K562 (cell line): ENCODE results near the gene SSU72. TPM values are rescaled to one million over a fixed set of nuclear protein-coding genes. Genes with fewer than 3 reads are reported as not detected.

Experiments used
- CCNT2 ChIP-seq: IDR thresholded peaks from 2 replicates; pipeline ENCODE4 v1.6.1; 2011; ENCODE audit warnings: borderline replicate concordance, low read depth, mild to moderate bottlenecking, moderate library complexity, mixed read lengths, low read length; ENCODE audit not compliant: insufficient read length; ENCODE audit errors: extremely low read depth
- ESRRA ChIP-seq: fragments of 450-650 bp; IDR thresholded peaks from 2 replicates; pipeline ENCODE4 v1.6.1; 2014; ENCODE audit warnings: low read depth, mild to moderate bottlenecking, moderate library complexity, borderline replicate concordance
- FOXA1 ChIP-seq: fragments of 450-650 bp; IDR thresholded peaks from 2 replicates; pipeline ENCODE4 v1.6.1; 2016; ENCODE audit warnings: mild to moderate bottlenecking, borderline replicate concordance
- HDAC1 ChIP-seq, 2 experiments: fragments of 450-650 bp; IDR thresholded peaks; 2 replicates each; pipeline ENCODE4 v1.6.1; 2016 to 2017; ENCODE audit warnings: inconsistent platforms in 1 of 2, mild to moderate bottlenecking in 1 of 2, moderate library complexity in 1 of 2
- LEF1 ChIP-seq: fragments of 450-650 bp; IDR thresholded peaks from 2 replicates; pipeline ENCODE4 v1.6.1; 2016; ENCODE audit warnings: mild to moderate bottlenecking
- NEUROD1 ChIP-seq: fragments of 150-350 bp; IDR thresholded peaks from 2 replicates; pipeline ENCODE4 v1.6.1; 2014; ENCODE audit warnings: borderline replicate concordance, low read length, low read depth; ENCODE audit not compliant: partially characterized antibody
- NUFIP1 ChIP-seq: fragments of 450-650 bp; IDR thresholded peaks from 2 replicates; pipeline ENCODE4 v1.6.1; 2018; ENCODE audit not compliant: partially characterized antibody
- RBFOX2 ChIP-seq: fragments of 200-400 bp; formaldehyde crosslinking; IDR thresholded peaks from 2 replicates; pipeline ENCODE4 v1.6.1; 2017; ENCODE audit warnings: low read depth, mild to moderate bottlenecking, low read length, moderate library complexity
- RBM14 ChIP-seq: fragments of 200-400 bp; formaldehyde crosslinking; IDR thresholded peaks from 2 replicates; pipeline ENCODE4 v1.6.1; 2018; ENCODE audit warnings: low read depth, mild to moderate bottlenecking, low read length, moderate library complexity, borderline replicate concordance; ENCODE audit not compliant: insufficient read depth
- RBM22 ChIP-seq: fragments of 200-400 bp; formaldehyde crosslinking; IDR thresholded peaks from 2 replicates; pipeline ENCODE4 v1.6.1; 2018; ENCODE audit warnings: low read length, low read depth; ENCODE audit not compliant: poor library complexity, severe bottlenecking
- STAG1 ChIP-seq: sonication (generic); formaldehyde crosslinking; IDR thresholded peaks from 2 replicates; pipeline ENCODE4 v1.5.0; 2020; ENCODE audit warnings: missing genetic modification reagents, borderline replicate concordance
- ZKSCAN1 ChIP-seq: fragments of 150-350 bp; IDR thresholded peaks from 2 replicates; pipeline ENCODE4 v1.6.1; 2016; ENCODE audit warnings: low read depth, low read length
- ZNF121 ChIP-seq: sonication (generic); formaldehyde crosslinking; conservative IDR thresholded peaks from 2 replicates; pipeline ENCODE4 v1.8.0; 2022; ENCODE audit warnings: missing genetic modification reagents
- ZNF707 ChIP-seq: fragments of 250-450 bp; sonication (Bioruptor Pico); conservative IDR thresholded peaks from 2 replicates; pipeline ENCODE4 v1.8.0; 2022; ENCODE audit warnings: inconsistent platforms, mild to moderate bottlenecking, moderate library complexity
- polyA plus RNA-seq, 8 experiments: library from polyadenylated mRNA; depleted of rRNA in 4 of 8; stranded (reverse) in 5 of 8; unstranded in 3 of 8; fragments of >200 nt; fragmentation: Nextera tagmentation in 2 of 8; fragmentation: Illumina TruSeq in 1 of 8; extraction: Ambion mirVana in 2 of 8; extraction: Trizol in 1 of 8; gene quantifications; 2 replicates each; pipeline versions ENCODE4 v1.2.1 to v1.2.3, GENCODE V29; 2011 to 2014; ENCODE audit warnings: inconsistent platforms in 1 of 8, missing spikeins in 1 of 8
- total RNA-seq, 7 experiments: library from RNA; depleted of rRNA in 6 of 7; stranded (reverse); fragments of >200 nt in 6 of 7; fragmentation: Illumina TruSeq in 2 of 7; extraction: Trizol in 2 of 7; gene quantifications; 2 replicates each; pipeline versions ENCODE4 v1.2.1 to v1.2.3, GENCODE V29; 2011 to 2021; ENCODE audit warnings: low replicate concordance in 1 of 7
- TF ChIP-seq, protein P1 (sequence below): fragments of 450-650 bp; IDR thresholded peaks from 2 replicates; pipeline ENCODE4 v1.6.1; 2016; ENCODE audit warnings: mild to moderate bottlenecking
- TF ChIP-seq, protein P2 (sequence below): fragments of 250-450 bp; sonication (Bioruptor Pico); IDR thresholded peaks from 2 replicates; pipeline ENCODE4 v1.5.0; 2020; ENCODE audit warnings: mild to moderate bottlenecking
- TF ChIP-seq, protein P3 (sequence below): fragments of 250-450 bp; sonication (Bioruptor Pico); IDR thresholded peaks from 2 replicates; pipeline ENCODE4 v1.5.0; 2022; ENCODE audit warnings: mild to moderate bottlenecking
- TF ChIP-seq, protein P4 (sequence below): fragments of 250-450 bp; sonication (Bioruptor Pico); IDR thresholded peaks from 2 replicates; pipeline ENCODE4 v1.5.1; 2021; ENCODE audit warnings: mild to moderate bottlenecking
- TF ChIP-seq, protein P5 (sequence below): fragments of 250-450 bp; sonication (Bioruptor Pico); IDR thresholded peaks from 2 replicates; pipeline ENCODE4 v1.5.0; 2021

The SSU72 gene
- total and polyA plus RNA-seq, 9 of the 15 experiments (the other 6 are each of a cell fraction or from before 2014, with no cell fraction given), result 70.8 to 201 (median 94.6) TPM

DNA sequence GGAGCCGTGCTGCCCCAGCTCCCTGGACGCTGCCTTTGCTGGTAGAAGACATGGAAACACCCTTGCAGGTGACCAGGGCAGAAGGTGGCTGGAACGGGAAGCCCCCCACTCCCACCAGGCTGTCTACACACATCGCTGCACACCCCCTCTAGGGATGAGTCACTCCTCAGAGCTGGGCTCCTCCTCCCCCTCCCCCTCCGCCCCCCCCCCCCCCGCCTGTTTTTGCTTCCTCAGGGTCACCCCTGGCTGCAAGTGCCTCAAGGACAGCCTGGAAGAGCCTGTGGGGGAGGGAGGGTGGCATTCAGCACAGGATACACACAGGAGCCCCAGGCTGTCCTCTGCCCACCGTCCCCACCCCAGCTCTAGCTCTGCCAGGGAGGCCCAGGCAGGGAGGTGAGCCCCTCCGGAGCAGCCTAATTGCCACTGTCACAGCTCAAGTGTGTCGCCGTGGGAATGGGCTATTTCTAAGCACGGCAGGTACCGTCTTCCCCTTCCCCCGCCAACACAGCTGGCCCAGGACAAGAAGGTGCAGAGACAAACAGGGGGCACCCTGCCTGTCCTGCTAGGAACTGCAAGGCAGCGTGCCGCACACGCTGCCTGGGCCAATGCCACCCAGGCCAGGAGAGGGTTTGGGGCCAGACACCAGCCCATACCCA, 22.7 kb upstream of the SSU72 start (continued):
- TF ChIP-seq, protein P1, sequence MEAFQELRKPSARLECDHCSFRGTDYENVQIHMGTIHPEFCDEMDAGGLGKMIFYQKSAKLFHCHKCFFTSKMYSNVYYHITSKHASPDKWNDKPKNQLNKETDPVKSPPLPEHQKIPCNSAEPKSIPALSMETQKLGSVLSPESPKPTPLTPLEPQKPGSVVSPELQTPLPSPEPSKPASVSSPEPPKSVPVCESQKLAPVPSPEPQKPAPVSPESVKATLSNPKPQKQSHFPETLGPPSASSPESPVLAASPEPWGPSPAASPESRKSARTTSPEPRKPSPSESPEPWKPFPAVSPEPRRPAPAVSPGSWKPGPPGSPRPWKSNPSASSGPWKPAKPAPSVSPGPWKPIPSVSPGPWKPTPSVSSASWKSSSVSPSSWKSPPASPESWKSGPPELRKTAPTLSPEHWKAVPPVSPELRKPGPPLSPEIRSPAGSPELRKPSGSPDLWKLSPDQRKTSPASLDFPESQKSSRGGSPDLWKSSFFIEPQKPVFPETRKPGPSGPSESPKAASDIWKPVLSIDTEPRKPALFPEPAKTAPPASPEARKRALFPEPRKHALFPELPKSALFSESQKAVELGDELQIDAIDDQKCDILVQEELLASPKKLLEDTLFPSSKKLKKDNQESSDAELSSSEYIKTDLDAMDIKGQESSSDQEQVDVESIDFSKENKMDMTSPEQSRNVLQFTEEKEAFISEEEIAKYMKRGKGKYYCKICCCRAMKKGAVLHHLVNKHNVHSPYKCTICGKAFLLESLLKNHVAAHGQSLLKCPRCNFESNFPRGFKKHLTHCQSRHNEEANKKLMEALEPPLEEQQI, result no peak
- no peak for TF ChIP-seq RBM22
- TF ChIP-seq ZNF121 (CRISPR knock-in tag), result no peak
- TF ChIP-seq, protein P2, sequence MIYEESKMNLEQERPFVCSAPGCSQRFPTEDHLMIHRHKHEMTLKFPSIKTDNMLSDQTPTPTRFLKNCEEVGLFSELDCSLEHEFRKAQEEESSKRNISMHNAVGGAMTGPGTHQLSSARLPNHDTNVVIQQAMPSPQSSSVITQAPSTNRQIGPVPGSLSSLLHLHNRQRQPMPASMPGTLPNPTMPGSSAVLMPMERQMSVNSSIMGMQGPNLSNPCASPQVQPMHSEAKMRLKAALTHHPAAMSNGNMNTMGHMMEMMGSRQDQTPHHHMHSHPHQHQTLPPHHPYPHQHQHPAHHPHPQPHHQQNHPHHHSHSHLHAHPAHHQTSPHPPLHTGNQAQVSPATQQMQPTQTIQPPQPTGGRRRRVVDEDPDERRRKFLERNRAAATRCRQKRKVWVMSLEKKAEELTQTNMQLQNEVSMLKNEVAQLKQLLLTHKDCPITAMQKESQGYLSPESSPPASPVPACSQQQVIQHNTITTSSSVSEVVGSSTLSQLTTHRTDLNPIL, result no peak
- no peak for TF ChIP-seq CCNT2
- TF ChIP-seq, protein P3, sequence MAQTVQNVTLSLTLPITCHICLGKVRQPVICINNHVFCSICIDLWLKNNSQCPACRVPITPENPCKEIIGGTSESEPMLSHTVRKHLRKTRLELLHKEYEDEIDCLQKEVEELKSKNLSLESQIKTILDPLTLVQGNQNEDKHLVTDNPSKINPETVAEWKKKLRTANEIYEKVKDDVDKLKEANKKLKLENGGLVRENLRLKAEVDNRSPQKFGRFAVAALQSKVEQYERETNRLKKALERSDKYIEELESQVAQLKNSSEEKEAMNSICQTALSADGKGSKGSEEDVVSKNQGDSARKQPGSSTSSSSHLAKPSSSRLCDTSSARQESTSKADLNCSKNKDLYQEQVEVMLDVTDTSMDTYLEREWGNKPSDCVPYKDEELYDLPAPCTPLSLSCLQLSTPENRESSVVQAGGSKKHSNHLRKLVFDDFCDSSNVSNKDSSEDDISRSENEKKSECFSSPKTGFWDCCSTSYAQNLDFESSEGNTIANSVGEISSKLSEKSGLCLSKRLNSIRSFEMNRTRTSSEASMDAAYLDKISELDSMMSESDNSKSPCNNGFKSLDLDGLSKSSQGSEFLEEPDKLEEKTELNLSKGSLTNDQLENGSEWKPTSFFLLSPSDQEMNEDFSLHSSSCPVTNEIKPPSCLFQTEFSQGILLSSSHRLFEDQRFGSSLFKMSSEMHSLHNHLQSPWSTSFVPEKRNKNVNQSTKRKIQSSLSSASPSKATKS, result no peak
- TF ChIP-seq LEF1, result peak; percentile 54
- TF ChIP-seq ESRRA, result peak; percentile 80
- TF ChIP-seq FOXA1, result no peak
- TF ChIP-seq, protein P4, sequence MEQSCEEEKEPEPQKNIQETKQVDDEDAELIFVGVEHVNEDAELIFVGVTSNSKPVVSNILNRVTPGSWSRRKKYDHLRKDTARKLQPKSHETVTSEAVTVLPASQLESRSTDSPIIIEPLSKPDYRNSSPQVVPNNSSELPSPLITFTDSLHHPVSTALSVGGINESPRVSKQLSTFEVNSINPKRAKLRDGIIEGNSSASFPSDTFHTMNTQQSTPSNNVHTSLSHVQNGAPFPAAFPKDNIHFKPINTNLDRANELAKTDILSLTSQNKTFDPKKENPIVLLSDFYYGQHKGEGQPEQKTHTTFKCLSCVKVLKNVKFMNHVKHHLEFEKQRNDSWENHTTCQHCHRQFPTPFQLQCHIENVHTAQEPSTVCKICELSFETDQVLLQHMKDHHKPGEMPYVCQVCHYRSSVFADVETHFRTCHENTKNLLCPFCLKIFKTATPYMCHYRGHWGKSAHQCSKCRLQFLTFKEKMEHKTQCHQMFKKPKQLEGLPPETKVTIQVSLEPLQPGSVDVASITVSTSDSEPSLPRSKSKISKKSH (CRISPR knock-in tag), result no peak
- TF ChIP-seq, protein P5, sequence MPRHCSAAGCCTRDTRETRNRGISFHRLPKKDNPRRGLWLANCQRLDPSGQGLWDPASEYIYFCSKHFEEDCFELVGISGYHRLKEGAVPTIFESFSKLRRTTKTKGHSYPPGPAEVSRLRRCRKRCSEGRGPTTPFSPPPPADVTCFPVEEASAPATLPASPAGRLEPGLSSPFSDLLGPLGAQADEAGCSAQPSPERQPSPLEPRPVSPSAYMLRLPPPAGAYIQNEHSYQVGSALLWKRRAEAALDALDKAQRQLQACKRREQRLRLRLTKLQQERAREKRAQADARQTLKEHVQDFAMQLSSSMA (CRISPR knock-in tag), result no peak
- no peak for TF ChIP-seq NEUROD1
- no peak for TF ChIP-seq ZNF707 (CRISPR knock-in tag)
- no peak for TF ChIP-seq RBM14
- TF ChIP-seq HDAC1 (IDR thresholded peaks at IDR 0.05), result no peak
- TF ChIP-seq ZKSCAN1, result no peak
- TF ChIP-seq NUFIP1, result no peak
- peak; percentile 21; the same call in 1 of the 2 replicates for TF ChIP-seq RBFOX2
- TF ChIP-seq STAG1, result no peak
